ENCODE data around the gene LIFR. TPM values are rescaled to one million over a fixed set of nuclear protein-coding genes. Genes with fewer than 3 reads are reported as not detected.

LIFR gene
- total RNA-seq, 1 donor from 2014 or later = 32.7 TPM

- TF ChIP-seq CTCF (conservative IDR thresholded peaks at IDR 0.05) = no peak
- no peak for DNase-seq (ENCODE audit: extremely low spot score, unreplicated experiment)
- Mint-ChIP-seq H3K4me1 (ENCODE audit: unreplicated experiment) (no peaks in the 10 kb centered on the region), H3K36me3 (no peaks in the 10 kb centered on the region), H3K9me3 (no peaks in the 10 kb centered on the region), H3K27ac (no peak overlapping the region), H3K27me3 (peaks cover 10% of the 10 kb centered on the region), H3K4me3 (no peak overlapping the region)
Observed at GRCh38 chr5:38579105-38579504, 22.7 kb upstream of the LIFR start.

GRCh38 chr5:38576961-38577684, 20.7 kb upstream of the LIFR start:
- TF ChIP-seq CTCF (conservative IDR thresholded peaks at IDR 0.05) = no peak
- DNase-seq (ENCODE audit: extremely low spot score, unreplicated experiment) = no peak
- Mint-ChIP-seq H3K27ac (no peak overlapping the region), H3K27me3 (peaks cover 10% of the 10 kb centered on the region), H3K4me1 (ENCODE audit: unreplicated experiment) (no peaks in the 10 kb centered on the region), H3K9me3 (no peaks in the 10 kb centered on the region), H3K4me3 (no peak overlapping the region), H3K36me3 (no peaks in the 10 kb centered on the region)

- H3K9me3 Mint-ChIP-seq = no peaks in the 10 kb centered on the region
- no peak overlapping the region for H3K27ac Mint-ChIP-seq
Observed at GRCh38 chr5:38576442-38576841, 20.0 kb upstream of the LIFR start.

GRCh38 chr5:38575476-38575875, 19.0 kb upstream of the LIFR start:
- TF ChIP-seq CTCF (conservative IDR thresholded peaks at IDR 0.05) = no peak
- no peaks in the 10 kb centered on the region for H3K4me1 Mint-ChIP-seq (ENCODE audit: unreplicated experiment)
- no peak overlapping the region for H3K27ac Mint-ChIP-seq

More at GRCh38 chr5:38576442-38576841, 20.0 kb upstream of the LIFR start:
- DNase-seq (ENCODE audit: extremely low spot score, unreplicated experiment) = no peak
- no peaks in the 10 kb centered on the region for H3K36me3 Mint-ChIP-seq
- H3K27me3 Mint-ChIP-seq = peaks cover 10% of the 10 kb centered on the region
- no peak for TF ChIP-seq CTCF (conservative IDR thresholded peaks at IDR 0.05)
- H3K4me3 Mint-ChIP-seq = no peak overlapping the region
- no peaks in the 10 kb centered on the region for H3K4me1 Mint-ChIP-seq (ENCODE audit: unreplicated experiment)

GRCh38 chr5:38574009-38574408, 17.6 kb upstream of the LIFR start:
- Mint-ChIP-seq H3K9me3 (no peaks in the 10 kb centered on the region), H3K27ac (no peak overlapping the region), H3K4me1 (ENCODE audit: unreplicated experiment) (no peaks in the 10 kb centered on the region), H3K4me3 (no peak overlapping the region), H3K27me3 (no peaks in the 10 kb centered on the region), H3K36me3 (no peaks in the 10 kb centered on the region)
- TF ChIP-seq CTCF (conservative IDR thresholded peaks at IDR 0.05) = no peak
- DNase-seq (ENCODE audit: extremely low spot score, unreplicated experiment) = no peak

More at GRCh38 chr5:38575476-38575875, 19.0 kb upstream of the LIFR start:
- Mint-ChIP-seq H3K4me3 (no peak overlapping the region), H3K36me3 (no peaks in the 10 kb centered on the region), H3K27me3 (peaks cover 3% of the 10 kb centered on the region), H3K9me3 (no peaks in the 10 kb centered on the region)
- DNase-seq (ENCODE audit: extremely low spot score, unreplicated experiment) = no peak

Measured in type B pancreatic cell (in vitro differentiated cells).